ENCODE results near the gene RXFP2.

RXFP2 gene

DNA sequence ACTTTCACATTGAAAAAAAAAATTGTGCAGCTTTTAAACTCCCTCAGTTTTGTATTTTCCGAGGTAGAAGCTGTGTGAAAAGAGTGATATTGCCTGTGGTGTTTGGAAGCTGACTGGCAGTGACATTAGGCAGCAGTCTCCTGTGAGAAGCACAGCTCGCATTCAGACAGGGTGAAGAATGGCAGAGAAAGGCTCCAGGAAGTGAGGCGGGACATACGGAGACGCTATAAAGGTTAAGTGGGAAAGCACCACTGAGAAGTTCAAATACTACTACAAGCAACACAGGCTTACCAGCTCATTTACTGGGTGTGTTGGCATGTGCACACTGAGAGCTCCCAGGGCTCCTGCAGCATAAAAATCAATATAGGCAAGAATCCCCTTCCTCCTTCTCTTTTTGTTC is 88.4 kb downstream of the RXFP2 start:
- no peak for DNase-seq

DNA sequence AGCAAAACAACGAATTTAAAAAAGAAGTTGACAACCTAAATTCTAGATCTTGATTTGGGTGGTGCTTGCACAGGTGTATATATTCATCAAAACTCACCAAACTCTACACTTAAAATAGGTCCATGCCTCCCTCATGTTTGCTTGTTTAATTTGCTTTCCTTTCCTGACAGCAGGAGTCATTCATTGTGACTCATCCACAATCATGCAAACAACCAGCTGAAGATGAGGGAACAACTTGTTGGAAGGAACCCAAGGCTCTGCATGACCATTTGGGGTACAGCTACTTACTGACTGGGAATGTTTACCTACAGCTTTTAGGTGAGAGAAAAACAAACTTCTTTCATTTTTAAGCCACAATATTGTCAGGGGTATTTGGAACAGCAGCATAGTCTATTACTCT is 96.6 kb downstream of the RXFP2 start:
- DNase-seq: no peak

DNA sequence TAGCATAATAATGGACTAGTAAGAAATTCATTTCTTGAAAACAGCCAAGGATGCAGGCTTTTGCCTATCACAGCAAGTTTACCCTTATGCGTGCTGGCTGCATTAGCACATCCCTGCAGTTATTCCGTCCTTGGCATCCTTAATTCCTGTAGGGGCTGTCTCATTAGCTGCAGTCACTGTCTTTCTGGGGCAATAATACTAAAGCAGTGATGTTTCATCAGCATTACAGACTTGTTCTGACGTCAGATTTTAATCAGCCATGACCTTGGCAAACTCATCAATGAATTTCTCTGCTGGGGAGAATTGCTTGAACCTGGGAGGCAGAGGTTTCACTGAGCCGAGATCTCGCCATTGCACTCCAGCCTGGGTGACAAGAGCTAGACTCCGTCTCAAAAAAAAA is 103.7 kb downstream of the RXFP2 start:
- no peak for DNase-seq

DNA sequence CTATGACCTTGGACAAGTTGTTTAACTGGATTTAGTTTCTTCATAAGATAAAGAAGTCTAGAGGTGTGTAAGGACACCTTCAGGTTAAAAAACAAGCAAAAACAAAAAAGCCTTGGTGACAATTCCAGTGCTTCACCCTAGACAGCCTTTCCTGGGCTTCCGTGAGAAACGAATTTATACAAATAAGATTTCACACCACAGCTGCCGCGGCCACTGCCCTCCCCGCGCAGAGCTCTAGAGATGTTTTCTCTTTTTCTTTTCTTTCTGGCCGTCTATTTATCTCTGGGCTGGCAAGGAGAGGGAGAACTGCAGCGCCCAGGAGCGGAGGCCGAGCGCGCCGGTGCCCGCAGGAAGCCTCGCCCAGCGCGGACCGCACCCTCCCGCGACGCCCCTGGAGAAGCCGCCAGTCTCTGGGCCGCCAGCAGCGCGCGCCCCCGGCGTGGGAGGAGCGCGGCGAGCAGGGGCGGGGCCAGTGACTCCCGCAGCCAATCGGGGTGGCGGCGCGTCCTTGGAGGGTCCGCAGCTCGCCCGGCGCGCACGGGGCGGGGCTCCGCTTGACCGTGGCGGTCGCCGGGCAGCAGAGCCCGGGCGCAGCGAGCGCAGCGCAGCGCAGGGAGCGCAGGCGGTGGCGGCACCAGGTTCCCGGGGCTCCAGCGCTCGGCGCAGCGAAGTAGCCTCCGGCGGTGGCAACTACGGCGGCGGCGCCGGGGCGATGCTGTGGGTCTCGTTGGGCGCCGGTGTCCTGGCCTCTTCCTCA is 107.0 kb downstream of the RXFP2 start:
- peak; percentile 79 for DNase-seq

- DNase-seq: no peak
Measured at GRCh38 chr13:31846961-31847752, 107.8 kb downstream of the RXFP2 start.

DNA sequence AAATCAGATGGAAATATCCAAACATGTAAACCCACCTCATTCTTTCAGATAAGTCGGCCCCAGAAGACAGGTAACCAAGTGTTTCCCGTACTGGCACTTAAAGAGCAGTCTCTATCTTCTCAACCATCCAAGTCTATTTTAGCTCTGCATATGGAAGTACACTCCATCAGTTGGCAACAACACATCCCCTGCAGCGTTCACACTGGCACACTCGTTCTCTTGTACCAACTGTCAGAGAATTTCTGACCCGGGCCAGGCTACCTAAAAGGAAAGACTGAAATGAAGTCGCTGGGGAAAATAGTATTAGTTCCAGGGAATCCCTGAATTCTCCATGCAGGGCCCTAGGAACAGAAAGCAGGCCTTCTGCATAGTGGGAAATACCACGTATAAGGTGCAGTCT is 109.3 kb downstream of the RXFP2 start:
- no peak for DNase-seq

GRCh38 chr13:31849206-31849605 is 109.9 kb downstream of the RXFP2 start:
- DNase-seq: no peak

GRCh38 chr13:31850041-31850555 is 110.8 kb downstream of the RXFP2 start:
- no peak for DNase-seq

GRCh38 chr13:31851216-31851615 is 111.9 kb downstream of the RXFP2 start:
- DNase-seq: no peak

Data from CD4-positive, alpha-beta T cell treated with Interleukin-15 for 1 hour (primary cell).